Activated T-helper 1 cell treated with anti-CD3 and anti-CD28 coated beads, Interleukin-12 subunit alpha, Interleukin-12 subunit beta, Interleukin-2, Interleukin-4 antibody, amounts not matched to agents 30 ng/mL and 10 ng/mL and 1 ng/mL, durations not matched to agents 14 hours and 24 hours and 36 hours (primary cell): Measurements from ENCODE around the gene DCLK2. TPM values are rescaled to one million over a fixed set of nuclear protein-coding genes. Genes with fewer than 3 reads are reported as not detected.
A peak's percentile ranks its signal among the peaks of the same experiment; 100 is the strongest.

Experiments used
- DNase-seq: peaks from one replicate; pipeline ENCODE4 v3.0.0; 2021; ENCODE audit warnings: low spot score
- H3K27ac Mint-ChIP-seq: one replicate; pipeline ENCODE4 v1.8.0; 2021; ENCODE audit warnings: mild to moderate bottlenecking, mixed read lengths
- H3K27me3 Mint-ChIP-seq: one replicate; pipeline ENCODE4 v1.8.0; 2022; ENCODE audit warnings: mild to moderate bottlenecking, moderate library complexity, mixed read lengths; ENCODE audit not compliant: insufficient read depth
- H3K36me3 Mint-ChIP-seq: one replicate; pipeline ENCODE4 v1.8.0; 2021; ENCODE audit warnings: low read depth, mixed read lengths
- H3K4me1 Mint-ChIP-seq: one replicate; pipeline ENCODE4 v1.8.0; 2021; ENCODE audit warnings: low read depth, mixed read lengths
- H3K4me3 Mint-ChIP-seq: one replicate; pipeline ENCODE4 v1.8.0; 2021; ENCODE audit warnings: mild to moderate bottlenecking, moderate library complexity, mixed read lengths
- H3K9me3 Mint-ChIP-seq: one replicate; pipeline ENCODE4 v1.8.0; 2021; ENCODE audit warnings: mixed read lengths
- intact Hi-C: fragments of 100-400 bp; cut with micrococcal nuclease; formaldehyde crosslinking; loops from one replicate; pipeline ENCODE4 v1.15.1; 2024
- total RNA-seq: library from RNA; stranded (reverse); gene quantifications from 2 replicates; pipeline ENCODE4 v1.2.3, GENCODE V29; 2022

The DCLK2 gene
- total RNA-seq, 1 donor from 2014 or later = 0.08 TPM

DNA sequence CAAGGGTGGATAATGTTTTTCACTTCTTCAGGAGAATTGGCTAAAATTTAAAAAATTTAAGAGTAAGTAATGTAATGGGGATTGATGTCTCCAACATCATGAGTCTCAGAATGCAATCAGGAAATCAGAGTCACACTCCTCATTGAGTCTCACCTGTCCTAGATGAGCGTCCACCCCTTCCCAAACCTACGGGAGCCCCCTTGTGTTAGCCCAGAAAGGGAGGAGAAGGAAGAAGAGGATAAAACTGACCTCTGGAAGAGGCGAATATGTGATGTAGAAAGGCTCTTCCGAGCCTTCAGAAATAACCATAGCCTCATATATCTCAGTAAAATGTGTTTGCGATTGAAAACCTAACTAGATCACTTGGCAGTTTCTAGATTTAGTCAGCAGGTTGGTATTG lies 157.1 kb downstream of the DCLK2 start:
- no peak for DNase-seq
- Mint-ChIP-seq H3K36me3 (no peaks in the 10 kb centered on the region), H3K4me1 (no peaks in the 10 kb centered on the region), H3K4me3 (no peak overlapping the region), H3K27me3 (peaks cover 18% of the 10 kb centered on the region), H3K27ac (no peak overlapping the region), H3K9me3 (no peaks in the 10 kb centered on the region)
- intact Hi-C loops = no loop called here

- Mint-ChIP-seq H3K27me3 (peaks cover 16% of the 10 kb centered on the region), H3K4me1 (no peaks in the 10 kb centered on the region), H3K27ac (no peak overlapping the region), H3K36me3 (no peaks in the 10 kb centered on the region), H3K9me3 (no peaks in the 10 kb centered on the region), H3K4me3 (no peak overlapping the region)
- intact Hi-C loops = no loop called here
- DNase-seq = no peak
These were observed 157.6 kb downstream of the DCLK2 start for GRCh38 chr4:150235808-150236271.

GRCh38 chr4:150236626-150237025 lies 158.4 kb downstream of the DCLK2 start:
- intact Hi-C loops = no loop called here
- Mint-ChIP-seq H3K27me3 (peaks cover 15% of the 10 kb centered on the region), H3K4me3 (no peak overlapping the region), H3K4me1 (no peaks in the 10 kb centered on the region), H3K36me3 (no peaks in the 10 kb centered on the region), H3K9me3 (no peaks in the 10 kb centered on the region), H3K27ac (no peak overlapping the region)
- no peak for DNase-seq

DNA sequence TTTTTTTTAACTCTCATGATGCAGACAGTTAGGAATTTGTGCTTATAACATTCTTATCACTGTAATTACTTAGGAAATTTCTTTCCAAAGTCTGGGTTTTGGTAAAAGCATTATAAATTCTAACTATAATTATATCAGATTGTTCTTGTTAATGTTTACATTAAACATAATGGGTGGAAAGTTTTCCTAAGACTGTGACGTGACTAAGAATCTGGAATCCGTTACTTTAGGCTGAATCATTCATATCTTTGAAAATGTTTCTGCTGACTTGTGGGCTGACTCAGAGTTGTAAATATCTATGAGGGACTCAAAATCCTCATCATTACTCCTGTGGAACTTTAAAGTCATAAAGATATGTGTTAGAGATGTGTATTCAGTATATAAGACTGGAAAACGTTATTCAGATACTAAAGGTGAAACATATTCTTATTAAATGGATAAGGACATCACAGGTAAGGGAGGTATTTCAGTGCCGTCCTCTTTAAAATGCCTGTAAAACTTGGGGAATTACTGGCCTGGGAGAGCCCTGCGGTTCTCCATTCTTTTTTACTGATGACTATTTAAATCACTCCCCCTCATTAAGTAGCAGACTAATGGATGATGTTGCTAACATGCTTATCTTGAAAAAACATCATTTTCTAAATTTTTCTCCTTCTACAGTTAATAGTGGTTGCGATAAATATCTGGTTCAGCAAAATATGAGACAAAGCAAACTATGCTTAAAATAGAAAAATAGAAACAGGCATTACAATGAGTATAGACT lies 159.0 kb downstream of the DCLK2 start:
- DNase-seq = no peak
- H3K4me1 Mint-ChIP-seq = no peaks in the 10 kb centered on the region
- no peaks in the 10 kb centered on the region for H3K9me3 Mint-ChIP-seq
- no peak overlapping the region for H3K4me3 Mint-ChIP-seq
- intact Hi-C loops = no loop called here
- H3K27ac Mint-ChIP-seq = no peak overlapping the region
- no peaks in the 10 kb centered on the region for H3K36me3 Mint-ChIP-seq
- peaks cover 15% of the 10 kb centered on the region for H3K27me3 Mint-ChIP-seq

GRCh38 chr4:150238591-150238990 lies 160.3 kb downstream of the DCLK2 start:
- Mint-ChIP-seq H3K9me3 (no peaks in the 10 kb centered on the region), H3K4me3 (no peak overlapping the region), H3K4me1 (no peaks in the 10 kb centered on the region), H3K36me3 (no peaks in the 10 kb centered on the region), H3K27me3 (peaks cover 9% of the 10 kb centered on the region), H3K27ac (no peak overlapping the region)
- no peak for DNase-seq
- intact Hi-C loops = no loop called here

- Mint-ChIP-seq H3K9me3 (no peaks in the 10 kb centered on the region), H3K4me3 (no peak overlapping the region), H3K36me3 (no peaks in the 10 kb centered on the region), H3K27me3 (peaks cover 13% of the 10 kb centered on the region), H3K27ac (no peak overlapping the region), H3K4me1 (no peaks in the 10 kb centered on the region)
- DNase-seq = no peak
- intact Hi-C loops = loop anchor here (5.0 kb wide), 1 partner anchor 243 kb away; no protein-coding TSS in a partner anchor
These were observed 161.8 kb downstream of the DCLK2 start for GRCh38 chr4:150240011-150240410.

GRCh38 chr4:150242820-150243458 lies 164.7 kb downstream of the DCLK2 start:
- no peak for DNase-seq

GRCh38 chr4:150243932-150244331 lies 165.7 kb downstream of the DCLK2 start:
- H3K4me1 Mint-ChIP-seq = no peaks in the 10 kb centered on the region
- intact Hi-C loops = loop anchor here (1.0 to 5.0 kb wide), 3 partner anchors 234 to 263 kb away; no protein-coding TSS in a partner anchor

More at GRCh38 chr4:150242820-150243458, 164.7 kb downstream of the DCLK2 start:
- peaks cover 11% of the 10 kb centered on the region for H3K27me3 Mint-ChIP-seq
- H3K4me1 Mint-ChIP-seq = no peaks in the 10 kb centered on the region
- H3K4me3 Mint-ChIP-seq = no peak overlapping the region
- H3K9me3 Mint-ChIP-seq = no peaks in the 10 kb centered on the region
- no peak overlapping the region for H3K27ac Mint-ChIP-seq
- no peaks in the 10 kb centered on the region for H3K36me3 Mint-ChIP-seq
- intact Hi-C loops = loop anchor here (1.0 to 5.0 kb wide), 3 partner anchors 233 to 262 kb away; no protein-coding TSS in a partner anchor

GRCh38 chr4:150244600-150244999 lies 166.4 kb downstream of the DCLK2 start:
- Mint-ChIP-seq H3K4me1 (no peaks in the 10 kb centered on the region), H3K36me3 (no peaks in the 10 kb centered on the region), H3K9me3 (no peaks in the 10 kb centered on the region), H3K27me3 (peaks cover 11% of the 10 kb centered on the region), H3K4me3 (no peak overlapping the region), H3K27ac (no peak overlapping the region)
- intact Hi-C loops = loop anchor here (5.0 kb wide), 1 partner anchor 247 kb away; no protein-coding TSS in a partner anchor
- no peak for DNase-seq

More at GRCh38 chr4:150243932-150244331, 165.7 kb downstream of the DCLK2 start:
- peaks cover 11% of the 10 kb centered on the region for H3K27me3 Mint-ChIP-seq
- H3K4me3 Mint-ChIP-seq = no peak overlapping the region
- H3K27ac Mint-ChIP-seq = no peak overlapping the region
- no peak for DNase-seq
- H3K36me3 Mint-ChIP-seq = no peaks in the 10 kb centered on the region
- H3K9me3 Mint-ChIP-seq = no peaks in the 10 kb centered on the region

DNA sequence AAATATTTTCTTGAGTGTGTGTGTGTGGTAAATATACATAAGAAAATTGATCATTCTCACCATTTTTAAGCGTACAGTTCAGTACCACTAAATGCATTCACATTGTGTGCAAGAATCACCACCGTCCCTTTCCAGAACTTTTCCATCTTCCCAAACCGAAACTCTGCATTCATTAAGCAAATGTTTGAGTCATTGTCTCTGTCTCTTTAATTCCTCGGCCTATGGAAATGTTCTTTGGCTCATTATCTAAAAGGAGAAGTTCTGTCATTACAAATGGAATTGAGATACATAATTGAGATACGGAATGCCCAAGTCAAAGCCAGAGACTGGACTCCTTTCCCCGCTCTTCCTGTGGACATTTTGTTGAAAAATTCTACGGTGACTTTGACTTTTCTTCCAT lies 168.9 kb downstream of the DCLK2 start:
- DNase-seq = no peak

DNA sequence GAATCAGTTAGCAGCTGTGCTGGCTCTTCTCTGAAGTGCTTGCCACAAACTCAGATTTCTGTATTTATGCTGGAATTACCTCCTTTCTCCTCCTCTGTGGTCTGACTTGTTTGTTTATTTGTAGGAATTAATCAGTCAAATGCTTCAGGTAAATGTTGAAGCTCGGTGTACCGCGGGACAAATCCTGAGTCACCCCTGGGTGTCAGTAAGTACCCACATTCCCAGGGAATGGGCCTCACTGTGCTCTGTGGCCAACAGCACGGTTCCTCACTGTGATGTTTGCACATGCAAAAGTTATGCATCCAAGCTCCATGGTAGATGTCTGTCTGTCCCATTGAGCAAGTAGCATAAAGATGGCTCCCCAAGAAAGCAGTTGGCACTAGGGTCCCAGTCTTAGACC lies 169.9 kb downstream of the DCLK2 start:
- Mint-ChIP-seq H3K9me3 (no peaks in the 10 kb centered on the region), H3K4me1 (no peaks in the 10 kb centered on the region), H3K27ac (no peak overlapping the region), H3K4me3 (no peak overlapping the region), H3K27me3 (peaks cover 6% of the 10 kb centered on the region), H3K36me3 (no peaks in the 10 kb centered on the region)
- no peak for DNase-seq
- intact Hi-C loops = no loop called here

More for the DNA sequence above, 168.9 kb downstream of the DCLK2 start:
- no peaks in the 10 kb centered on the region for H3K9me3 Mint-ChIP-seq
- no peak overlapping the region for H3K4me3 Mint-ChIP-seq
- H3K27ac Mint-ChIP-seq = no peak overlapping the region
- intact Hi-C loops = no loop called here
- peaks cover 6% of the 10 kb centered on the region for H3K27me3 Mint-ChIP-seq
- H3K4me1 Mint-ChIP-seq = no peaks in the 10 kb centered on the region
- no peaks in the 10 kb centered on the region for H3K36me3 Mint-ChIP-seq

DNA sequence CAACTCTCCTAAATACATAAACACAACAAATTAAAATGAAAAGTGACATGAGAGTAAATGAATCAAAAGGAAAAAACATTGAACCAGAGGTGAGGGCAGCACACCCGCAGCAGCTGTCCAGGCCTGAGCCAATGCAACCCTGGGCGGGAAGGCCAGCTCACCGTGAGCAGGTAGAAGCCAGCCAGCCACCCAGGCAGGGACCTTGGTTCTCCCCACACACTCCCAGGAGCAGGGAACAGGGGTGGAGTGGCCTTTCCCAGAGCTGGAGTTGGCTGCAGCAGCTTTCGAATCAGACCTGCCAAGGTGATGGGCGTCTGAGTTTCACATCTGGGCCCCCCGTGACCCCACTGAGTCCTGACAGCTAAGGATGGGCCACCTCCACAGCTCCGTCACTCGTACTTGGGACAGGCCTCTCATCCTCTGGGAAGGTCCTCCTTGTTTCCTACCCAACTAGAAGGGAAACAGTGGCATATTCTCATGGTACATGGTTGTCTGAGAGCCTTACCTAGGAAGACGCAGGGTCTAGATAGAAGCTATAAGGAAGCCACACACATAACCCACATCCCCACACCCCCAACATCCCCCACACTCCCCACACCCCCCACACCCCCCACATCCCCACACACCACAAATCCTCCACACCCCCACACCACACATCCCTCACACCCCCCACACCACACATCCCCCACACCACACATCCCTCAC lies 172.2 kb downstream of the DCLK2 start:
- Mint-ChIP-seq H3K27ac (peak overlapping the region; percentile 34), H3K9me3 (no peaks in the 10 kb centered on the region), H3K27me3 (no peaks in the 10 kb centered on the region), H3K36me3 (no peaks in the 10 kb centered on the region), H3K4me3 (no peak overlapping the region), H3K4me1 (no peaks in the 10 kb centered on the region)
- no peak for DNase-seq
- intact Hi-C loops = no loop called here
